Spinal cord (tissue), 10 donors: ENCODE data around the gene SLC28A1. TPM values are rescaled to one million over a fixed set of nuclear protein-coding genes. Genes with fewer than 3 reads are reported as not detected.
"Not testable (repeated sequence)": the region's sequence is repeated elsewhere in the genome, so short reads cannot be mapped to it uniquely, and the experiment has no call there.

Experiments used
- DNase-seq, 6 donors: peaks; one replicate each; pipeline versions ENCODE4 v3.0.0 to v3.0.0-alpha.2; 2013 to 2015; ENCODE audit warnings: low spot score in 6 of 6, low read depth in 4 of 6
- H3K27ac ChIP-seq: one replicate; pipeline ENCODE4 v1.5.1; 2013; ENCODE audit warnings: low read depth, low read length, control low read depth
- H3K27me3 ChIP-seq: one replicate; pipeline ENCODE4 v1.6.1; 2013; ENCODE audit warnings: low read length; ENCODE audit not compliant: control insufficient read depth, insufficient read depth
- H3K36me3 ChIP-seq: one replicate; pipeline ENCODE4 v1.6.1; 2013; ENCODE audit warnings: low read length; ENCODE audit not compliant: control insufficient read depth, insufficient read depth
- H3K4me1 ChIP-seq: one replicate; pipeline ENCODE4 v1.6.1; 2013; ENCODE audit warnings: low read length; ENCODE audit not compliant: control insufficient read depth, insufficient read depth
- H3K4me3 ChIP-seq: one replicate; pipeline ENCODE4 v1.5.1; 2013; ENCODE audit warnings: low read depth, low read length, control low read depth
- H3K9me3 ChIP-seq: one replicate; pipeline ENCODE4 v1.6.1; 2013; ENCODE audit warnings: low read length; ENCODE audit not compliant: control insufficient read depth, insufficient read depth
- WGBS: methylation state at CpG from one replicate; pipeline ENCODE4 v1.1.5; 2013; ENCODE audit warnings: missing lambda C conversion rate; ENCODE audit not compliant: insufficient coverage; 5-methylcytosine and 5-hydroxymethylcytosine counted together
- polyA plus RNA-seq, 2 donors: library from polyadenylated mRNA; unstranded; fragments of 120-200 nt; gene quantifications; one replicate each; pipeline ENCODE4 v1.2.1, GENCODE V29; 2013; ENCODE audit not compliant: insufficient read length in 2 of 2
- total RNA-seq, 2 donors: library from RNA; depleted of rRNA in 1 of 2; stranded (reverse); fragments of 120-200 nt in 1 of 2; fragments of >200 nt in 1 of 2; gene quantifications; one replicate each; pipeline versions ENCODE4 v1.2.3 to v1.2.4, GENCODE V29; 2013 to 2014
- donor health status: healthy.

Gene SLC28A1
- total and polyA plus RNA-seq, 4 donors, result 0.13 to 0.22 (median 0.20) TPM

DNA sequence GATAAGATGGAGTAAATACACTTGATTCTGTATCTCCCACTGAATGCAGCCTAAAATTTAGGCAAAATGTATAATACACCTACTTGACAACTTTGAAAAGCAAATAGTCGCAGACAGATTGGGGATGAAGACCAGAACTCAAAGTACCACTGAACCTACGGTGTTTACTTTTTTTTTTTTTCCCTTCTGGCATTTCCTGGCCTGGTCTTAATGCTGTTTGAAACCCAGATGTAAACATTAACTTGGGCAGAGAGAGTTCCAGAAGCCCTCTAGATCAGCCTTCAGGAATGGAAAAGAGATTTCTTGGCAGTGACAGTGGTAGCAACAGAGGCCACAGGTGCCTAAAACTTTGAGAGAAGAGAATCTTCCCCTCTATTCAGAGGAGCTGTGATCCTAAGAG, 39.5 kb upstream of the SLC28A1 start:
- peaks cover 4% of the 10 kb centered on the region for H3K9me3 ChIP-seq
- H3K36me3 ChIP-seq, result peaks cover 12% of the 10 kb centered on the region
- no peak overlapping the region for H3K27ac ChIP-seq
- no peaks in the 10 kb centered on the region for H3K27me3 ChIP-seq
- no peak overlapping the region for H3K4me3 ChIP-seq
- DNase-seq, result no peak
- 100% methylated on average over 2 of the region's 2 CpGs for WGBS
- H3K4me1 ChIP-seq, result peaks cover 6% of the 10 kb centered on the region

DNA sequence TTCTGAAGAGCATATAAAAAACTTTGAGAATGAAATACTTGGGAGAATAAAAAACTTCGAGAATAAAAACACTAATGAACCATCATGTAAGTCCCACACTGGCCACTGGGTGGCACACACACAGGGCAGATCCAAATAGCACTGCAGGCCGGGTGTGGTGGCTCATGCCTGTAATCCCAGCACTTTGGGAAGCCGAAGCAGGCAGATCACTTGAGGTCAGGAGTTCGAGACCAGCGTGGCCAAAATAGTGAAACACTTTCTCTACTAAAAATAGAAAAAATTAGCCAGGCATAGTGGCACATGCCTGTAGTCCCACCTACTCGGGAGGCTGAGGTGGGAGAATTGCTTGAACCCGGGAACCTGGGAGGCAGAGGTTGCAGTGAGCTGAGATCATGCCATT, 38.8 kb upstream of the SLC28A1 start:
- H3K36me3 ChIP-seq, H3K9me3 ChIP-seq, DNase-seq, H3K4me1 ChIP-seq, H3K4me3 ChIP-seq, H3K27ac ChIP-seq, H3K27me3 ChIP-seq: not testable (repeated sequence)
- WGBS, result 75% methylated on average over 5 of the region's 7 CpGs

DNA sequence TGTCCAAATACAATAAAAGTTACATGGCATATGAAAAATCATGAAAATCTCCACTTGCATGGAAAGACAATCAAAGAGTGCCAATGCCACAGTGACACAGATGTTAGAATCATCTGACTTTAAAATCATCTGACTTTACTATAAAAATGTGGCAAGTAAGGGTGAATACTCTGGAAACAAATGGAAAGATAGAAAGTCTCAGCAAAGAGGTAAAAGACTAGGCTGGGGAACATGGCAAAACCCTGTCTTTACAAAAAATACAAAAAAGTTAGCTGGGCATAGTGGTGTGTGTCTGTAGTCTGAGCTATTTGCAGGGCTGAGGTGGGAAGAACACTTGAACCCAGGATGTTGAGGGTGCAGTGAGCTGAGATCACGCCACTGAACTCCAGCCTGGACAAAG, 38.2 kb upstream of the SLC28A1 start:
- Histone ChIP-seq H3K27ac (no peak overlapping the region), H3K36me3 (no peaks in the 10 kb centered on the region), H3K4me1 (no peaks in the 10 kb centered on the region), H3K9me3 (peaks cover 4% of the 10 kb centered on the region), H3K4me3 (no peak overlapping the region), H3K27me3 (no peaks in the 10 kb centered on the region)
- WGBS, result no CpG with 5 or more reads among the region's 1 CpG
- no peak for DNase-seq

DNA sequence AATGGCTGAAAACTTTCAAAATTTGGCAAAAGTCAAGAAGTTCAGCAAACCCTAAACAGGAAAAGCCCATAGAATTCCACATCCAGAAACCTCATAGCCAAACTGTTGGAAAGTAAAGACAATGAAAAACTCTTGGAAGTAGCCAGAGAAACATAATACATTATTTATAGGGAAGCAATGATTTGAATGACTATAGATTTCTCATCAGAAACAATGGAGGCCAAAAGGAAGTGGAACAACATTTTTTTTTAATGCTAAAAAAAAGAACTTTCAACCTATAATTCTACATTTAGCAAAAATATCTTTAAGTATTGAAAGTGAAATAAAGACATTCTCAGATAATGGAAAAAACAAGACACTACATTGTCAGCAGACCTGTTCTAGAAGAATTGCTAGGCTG, 37.1 kb upstream of the SLC28A1 start:
- H3K36me3 ChIP-seq, result no peaks in the 10 kb centered on the region
- H3K27me3 ChIP-seq, result no peaks in the 10 kb centered on the region
- peaks cover 4% of the 10 kb centered on the region for H3K9me3 ChIP-seq
- H3K27ac ChIP-seq, result no peak overlapping the region
- no peaks in the 10 kb centered on the region for H3K4me1 ChIP-seq
- no peak overlapping the region for H3K4me3 ChIP-seq
- no peak for DNase-seq

DNA sequence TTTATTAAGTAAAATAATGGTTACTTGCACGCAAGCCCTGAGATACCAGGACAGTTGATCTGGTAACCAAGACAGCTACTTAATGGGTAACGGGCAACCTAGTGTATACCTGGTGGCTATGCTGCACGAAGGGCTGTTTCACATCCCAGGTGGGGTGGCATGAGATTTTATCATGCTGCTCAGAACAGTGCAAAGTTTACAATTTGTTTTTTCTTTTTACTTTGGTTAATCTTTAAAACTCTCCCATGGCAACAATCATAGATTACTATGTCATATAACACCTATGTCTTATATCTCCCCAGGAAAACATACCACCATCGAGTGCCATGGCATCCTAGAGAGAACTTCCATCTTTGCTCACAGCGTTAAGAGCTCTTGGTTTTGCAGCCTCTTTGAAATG, 32.2 kb upstream of the SLC28A1 start:
- DNase-seq, result no peak
- no peaks in the 10 kb centered on the region for H3K27me3 ChIP-seq
- peaks cover 4% of the 10 kb centered on the region for H3K4me1 ChIP-seq
- 96% methylated on average over 4 of the region's 5 CpGs for WGBS
- H3K27ac ChIP-seq, result no peak overlapping the region
- H3K4me3 ChIP-seq, result no peak overlapping the region
- no peaks in the 10 kb centered on the region for H3K9me3 ChIP-seq
- H3K36me3 ChIP-seq, result peaks cover 8% of the 10 kb centered on the region

DNA sequence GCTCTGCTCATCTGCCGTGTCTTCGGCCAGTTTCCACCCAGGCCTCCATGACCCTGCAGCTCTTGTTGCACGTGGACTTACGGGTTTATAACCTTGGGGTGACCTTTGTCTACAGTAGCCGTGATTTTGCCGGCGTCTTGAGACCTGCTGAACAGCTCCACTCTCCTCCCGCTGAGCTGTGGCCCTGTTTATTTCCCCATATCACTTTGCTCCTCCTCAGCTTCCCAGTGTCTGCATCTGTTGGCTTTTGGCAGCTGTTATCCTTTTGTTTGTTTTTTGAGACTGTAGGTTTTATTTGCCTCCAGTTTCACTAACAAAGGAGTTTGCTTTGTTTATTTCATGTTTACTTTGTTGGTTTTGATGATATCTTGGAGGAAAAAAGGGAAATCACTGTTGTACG, 29.3 kb upstream of the SLC28A1 start:
- peaks cover 4% of the 10 kb centered on the region for H3K4me1 ChIP-seq
- H3K27ac ChIP-seq, result no peak overlapping the region
- WGBS, result 70% methylated on average over 2 of the region's 9 CpGs
- H3K27me3 ChIP-seq, result no peaks in the 10 kb centered on the region
- H3K4me3 ChIP-seq, result no peak overlapping the region
- no peaks in the 10 kb centered on the region for H3K9me3 ChIP-seq
- DNase-seq, result no peak
- H3K36me3 ChIP-seq, result peaks cover 30% of the 10 kb centered on the region

DNA sequence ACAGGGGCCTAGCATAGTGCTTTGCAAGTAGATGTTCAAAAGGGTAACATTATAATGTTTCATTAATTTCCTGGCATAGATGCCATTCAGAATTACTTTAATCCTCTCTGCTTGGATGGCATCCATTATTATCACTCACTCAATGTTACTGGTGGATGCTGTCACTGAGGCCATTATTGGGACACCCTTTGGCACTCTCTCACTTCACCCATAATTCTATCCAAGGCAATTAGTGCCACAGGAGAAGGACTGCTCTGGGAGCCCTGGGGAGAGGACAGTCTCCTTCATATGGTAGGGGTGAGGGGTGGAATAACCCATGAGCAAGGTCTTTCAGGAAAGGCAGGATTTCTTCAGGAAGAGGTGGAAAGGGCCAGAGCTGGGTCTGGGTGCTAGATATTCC, 28.7 kb upstream of the SLC28A1 start:
- peaks cover 4% of the 10 kb centered on the region for H3K4me1 ChIP-seq
- no peaks in the 10 kb centered on the region for H3K9me3 ChIP-seq
- no peak for DNase-seq
- H3K4me3 ChIP-seq, result no peak overlapping the region
- H3K27ac ChIP-seq, result no peak overlapping the region
- no peaks in the 10 kb centered on the region for H3K27me3 ChIP-seq
- H3K36me3 ChIP-seq, result peaks cover 30% of the 10 kb centered on the region

DNA sequence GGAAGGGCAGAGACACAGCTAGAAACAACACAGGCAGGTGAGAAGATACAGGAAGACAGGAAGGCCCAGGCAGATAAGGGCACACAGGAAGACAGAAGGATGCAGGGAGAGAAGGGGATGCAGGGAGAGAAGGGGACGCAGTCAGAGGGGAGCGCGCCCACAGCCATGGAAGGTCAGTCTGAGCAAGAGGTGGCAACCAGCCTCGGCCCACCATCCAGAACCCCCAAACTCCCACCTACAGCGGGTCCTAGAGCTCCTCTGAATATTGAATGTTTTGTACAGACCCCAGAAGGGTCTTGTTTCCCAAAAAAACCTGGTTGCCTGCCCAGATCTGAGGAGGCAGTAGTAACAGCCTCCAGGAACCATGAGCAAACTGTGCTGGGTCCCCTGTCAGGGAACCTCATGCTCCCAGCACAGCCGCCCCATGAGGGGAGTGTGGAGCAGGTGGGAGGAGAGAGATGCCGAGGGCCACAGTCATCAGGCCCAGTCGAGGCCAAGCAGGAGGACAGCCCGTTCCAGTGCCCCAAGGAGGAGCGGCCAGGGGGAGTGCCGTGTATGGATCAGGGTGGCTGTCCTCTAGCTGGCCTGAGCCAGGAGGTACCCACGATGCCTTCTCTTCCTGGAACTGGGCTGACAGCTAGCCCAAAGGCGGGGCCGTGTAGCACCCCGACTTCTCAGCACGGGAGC, 27.6 kb upstream of the SLC28A1 start:
- 94% methylated on average over 11 of the region's 16 CpGs for WGBS
- Histone ChIP-seq H3K36me3 (peaks cover 30% of the 10 kb centered on the region), H3K27me3 (no peaks in the 10 kb centered on the region), H3K9me3 (no peaks in the 10 kb centered on the region), H3K4me3 (no peak overlapping the region), H3K4me1 (peaks cover 4% of the 10 kb centered on the region), H3K27ac (no peak overlapping the region)
- DNase-seq, result no peak

DNA sequence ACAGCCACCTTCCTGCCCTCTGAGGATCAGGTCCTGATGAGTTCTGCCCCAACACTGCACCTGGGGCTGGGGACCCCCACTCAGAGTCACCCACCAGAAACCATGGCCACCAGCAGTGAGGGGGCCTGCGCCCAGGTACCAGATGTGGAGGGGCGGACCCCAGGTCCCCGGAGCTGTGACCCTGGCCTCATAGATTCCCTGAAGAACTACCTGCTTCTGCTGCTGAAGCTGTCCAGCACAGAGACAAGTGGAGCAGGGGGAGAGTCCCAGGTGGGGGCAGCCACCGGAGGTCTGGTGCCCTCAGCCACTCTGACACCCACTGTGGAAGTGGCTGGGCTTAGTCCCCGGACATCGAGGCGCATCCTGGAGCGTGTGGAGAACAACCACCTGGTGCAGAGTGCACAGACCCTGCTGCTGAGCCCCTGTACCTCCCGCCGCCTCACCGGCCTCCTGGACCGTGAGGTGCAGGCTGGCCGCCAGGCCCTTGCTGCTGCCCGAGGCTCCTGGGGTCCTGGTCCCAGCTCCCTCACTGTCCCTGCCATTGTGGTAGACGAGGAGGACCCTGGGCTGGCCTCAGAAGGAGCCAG, 27.0 kb upstream of the SLC28A1 start:
- Histone ChIP-seq H3K4me3 (no peak overlapping the region), H3K36me3 (peaks cover 31% of the 10 kb centered on the region), H3K27ac (no peak overlapping the region), H3K27me3 (no peaks in the 10 kb centered on the region), H3K4me1 (peaks cover 4% of the 10 kb centered on the region), H3K9me3 (no peaks in the 10 kb centered on the region)
- DNase-seq, result no peak
- WGBS, result 95% methylated on average over 15 of the region's 15 CpGs

DNA sequence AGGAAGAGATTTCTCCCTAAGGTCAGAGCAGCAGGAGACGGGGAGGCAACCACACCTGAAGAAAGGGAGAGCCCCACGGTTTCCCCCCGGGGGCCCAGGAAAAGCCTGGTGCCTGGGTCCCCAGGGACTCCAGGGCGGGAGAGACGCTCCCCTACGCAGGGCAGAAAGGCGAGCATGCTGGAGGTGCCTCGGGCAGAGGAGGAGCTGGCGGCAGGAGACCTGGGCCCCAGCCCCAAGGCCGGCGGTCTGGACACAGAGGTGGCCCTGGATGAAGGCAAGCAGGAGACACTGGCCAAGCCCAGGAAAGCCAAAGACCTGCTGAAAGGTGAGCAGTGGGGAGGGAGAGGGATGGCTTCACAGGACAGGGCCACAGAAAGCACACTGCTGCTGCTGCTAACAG, 26.2 kb upstream of the SLC28A1 start:
- Histone ChIP-seq H3K4me1 (peaks cover 4% of the 10 kb centered on the region), H3K36me3 (peaks cover 33% of the 10 kb centered on the region), H3K27ac (no peak overlapping the region), H3K27me3 (no peaks in the 10 kb centered on the region), H3K9me3 (no peaks in the 10 kb centered on the region), H3K4me3 (no peak overlapping the region)
- WGBS, result 95% methylated on average over 11 of the region's 11 CpGs
- DNase-seq, result no peak
